Measurements from ENCODE around the gene CXorf58. TPM values are rescaled to one million over a fixed set of nuclear protein-coding genes. Genes with fewer than 3 reads are reported as not detected.

The CXorf58 gene
- total RNA-seq, 1 experiment from 2014 or later, result not detected

GRCh38 chrX:23896981-23897380 is 10.8 kb upstream of the CXorf58 start:
- peak overlapping the region; percentile 49 for H3K27ac Mint-ChIP-seq (ENCODE audit: low read depth, unreplicated experiment)
- H3K27me3 Mint-ChIP-seq (ENCODE audit: insufficient read depth, unreplicated experiment), result no peaks in the 10 kb centered on the region
- no peaks in the 10 kb centered on the region for H3K9me3 Mint-ChIP-seq (ENCODE audit: unreplicated experiment)
- no peak for DNase-seq (ENCODE audit: unreplicated experiment)
- intact Hi-C loops (cut with micrococcal nuclease), result no loop called here
- H3K36me3 Mint-ChIP-seq (ENCODE audit: insufficient read depth, unreplicated experiment), result no peaks in the 10 kb centered on the region
- BruUV-seq (replicated peaks), result no TSS peak
- no peak overlapping the region for H3K4me3 Mint-ChIP-seq (ENCODE audit: unreplicated experiment)
- CTCF ChIA-PET, result interaction anchor here (1.2 kb wide), 1 partner anchor 8 kb away, joined by 4 read pairs; no protein-coding TSS in a partner anchor
- TF ChIP-seq CTCF (IDR thresholded peaks at IDR 0.05; ENCODE audit: unreplicated experiment), result no peak
- peaks cover 16% of the 10 kb centered on the region for H3K4me1 Mint-ChIP-seq (ENCODE audit: insufficient read depth, unreplicated experiment)
- POLR2A ChIA-PET, result interaction anchor here (0.7 to 2.5 kb wide), 4 partner anchors 10 to 1378 kb away, joined by 3 to 7 read pairs (median 4); partner anchors contain the start of gene SAT1

GRCh38 chrX:23898412-23898959 is 9.3 kb upstream of the CXorf58 start:
- peak; percentile 27 for DNase-seq (ENCODE audit: unreplicated experiment)
- H3K4me1 Mint-ChIP-seq (ENCODE audit: insufficient read depth, unreplicated experiment), result peaks cover 16% of the 10 kb centered on the region
- H3K9me3 Mint-ChIP-seq (ENCODE audit: unreplicated experiment), result no peaks in the 10 kb centered on the region
- ChIA-PET POLR2A (interaction anchor here (1.1 to 2.5 kb wide), 5 partner anchors 9 to 116 kb away, joined by 3 to 7 read pairs (median 5); partner anchors contain the start of gene SAT1), CTCF (interaction anchor here (1.0 kb wide), 1 partner anchor 155 kb away, joined by 4 read pairs; the partner anchor contains the start of gene ACOT9)
- H3K27ac Mint-ChIP-seq (ENCODE audit: low read depth, unreplicated experiment), result peak overlapping the region; percentile 49
- H3K27me3 Mint-ChIP-seq (ENCODE audit: insufficient read depth, unreplicated experiment), result no peaks in the 10 kb centered on the region
- intact Hi-C loops (cut with micrococcal nuclease), result no loop called here
- H3K4me3 Mint-ChIP-seq (ENCODE audit: unreplicated experiment), result no peak overlapping the region
- H3K36me3 Mint-ChIP-seq (ENCODE audit: insufficient read depth, unreplicated experiment), result no peaks in the 10 kb centered on the region
- TF ChIP-seq CTCF (IDR thresholded peaks at IDR 0.05; ENCODE audit: unreplicated experiment), result no peak
- no TSS peak for BruUV-seq (replicated peaks)

GRCh38 chrX:23900220-23900797 is 7.5 kb upstream of the CXorf58 start:
- CTCF ChIA-PET, result interaction anchor here (0.5 to 4.6 kb wide), 10 partner anchors 81 to 206 kb away, joined by 3 to 137 read pairs (median 12); partner anchors contain the start of genes ACOT9 and SAT1
- peaks cover 16% of the 10 kb centered on the region for H3K4me1 Mint-ChIP-seq (ENCODE audit: insufficient read depth, unreplicated experiment)
- no peak for TF ChIP-seq CTCF (IDR thresholded peaks at IDR 0.05; ENCODE audit: unreplicated experiment)
- no peaks in the 10 kb centered on the region for H3K9me3 Mint-ChIP-seq (ENCODE audit: unreplicated experiment)
- H3K4me3 Mint-ChIP-seq (ENCODE audit: unreplicated experiment), result no peak overlapping the region
- intact Hi-C loops (cut with micrococcal nuclease), result loop anchor here (5.0 kb wide), 1 partner anchor 98 kb away; no protein-coding TSS in a partner anchor
- peak; percentile 76 for DNase-seq (ENCODE audit: unreplicated experiment)
- no TSS peak for BruUV-seq (replicated peaks)
- H3K27me3 Mint-ChIP-seq (ENCODE audit: insufficient read depth, unreplicated experiment), result no peaks in the 10 kb centered on the region
- H3K36me3 Mint-ChIP-seq (ENCODE audit: insufficient read depth, unreplicated experiment), result no peaks in the 10 kb centered on the region
- no peak overlapping the region for H3K27ac Mint-ChIP-seq (ENCODE audit: low read depth, unreplicated experiment)
- POLR2A ChIA-PET, result interaction anchor here (0.5 to 4.7 kb wide), 13 partner anchors 11 to 232 kb away, joined by 3 to 140 read pairs (median 12); partner anchors contain the start of genes ACOT9, EIF2S3, PRDX4 and SAT1

- H3K4me3 Mint-ChIP-seq (ENCODE audit: unreplicated experiment), result no peak overlapping the region
- no peaks in the 10 kb centered on the region for H3K36me3 Mint-ChIP-seq (ENCODE audit: insufficient read depth, unreplicated experiment)
- TF ChIP-seq CTCF (IDR thresholded peaks at IDR 0.05; ENCODE audit: unreplicated experiment), result no peak
- no peak overlapping the region for H3K27ac Mint-ChIP-seq (ENCODE audit: low read depth, unreplicated experiment)
- CTCF ChIA-PET, result interaction anchor here (0.7 to 4.6 kb wide), 41 partner anchors 11 to 813 kb away, joined by 3 to 137 read pairs (median 7); partner anchors contain the start of genes ACOT9, EIF2S3 and SAT1
- DNase-seq (ENCODE audit: unreplicated experiment), result peak; percentile 95
- POLR2A ChIA-PET, result interaction anchor here (0.5 to 4.7 kb wide), 16 partner anchors 12 to 1975 kb away, joined by 3 to 140 read pairs (median 10); partner anchors contain the start of genes ACOT9, EIF2S3, PRDX4 and SAT1
- intact Hi-C loops (cut with micrococcal nuclease), result loop anchor here (1.0 to 5.0 kb wide), 2 partner anchors 99 to 158 kb away; partner anchors contain the start of gene ACOT9
- no TSS peak for BruUV-seq (replicated peaks)
- H3K9me3 Mint-ChIP-seq (ENCODE audit: unreplicated experiment), result no peaks in the 10 kb centered on the region
- H3K27me3 Mint-ChIP-seq (ENCODE audit: insufficient read depth, unreplicated experiment), result no peaks in the 10 kb centered on the region
- peaks cover 16% of the 10 kb centered on the region for H3K4me1 Mint-ChIP-seq (ENCODE audit: insufficient read depth, unreplicated experiment)
Measured at GRCh38 chrX:23901060-23901459, 6.7 kb upstream of the CXorf58 start.
